Mesothelial cell of epicardium (in vitro differentiated cells): ENCODE results near the gene MAGED1. TPM values are rescaled to one million over a fixed set of nuclear protein-coding genes. Genes with fewer than 3 reads are reported as not detected.

ENCODE experiments used
- DNase-seq, 2 experiments: peaks; one replicate each; pipeline ENCODE4 v3.0.0; 2021; ENCODE audit warnings: low spot score in 2 of 2; ENCODE audit not compliant: unreplicated experiment in 2 of 2
- H3K27ac Mint-ChIP-seq: 2 replicates; pipeline ENCODE4 v1.8.0; 2021; ENCODE audit warnings: mixed read lengths
- H3K27me3 Mint-ChIP-seq: 2 replicates; pipeline ENCODE4 v1.8.0; 2021; ENCODE audit warnings: low read depth, mixed read lengths
- H3K36me3 Mint-ChIP-seq: 2 replicates; pipeline ENCODE4 v1.8.0; 2021; ENCODE audit warnings: mixed read lengths
- H3K4me1 Mint-ChIP-seq: 2 replicates; pipeline ENCODE4 v1.8.0; 2021; ENCODE audit warnings: mixed read lengths
- H3K4me3 Mint-ChIP-seq: 2 replicates; pipeline ENCODE4 v1.8.0; 2021; ENCODE audit warnings: mild to moderate bottlenecking, moderate library complexity, mixed read lengths
- H3K9me3 Mint-ChIP-seq: 2 replicates; pipeline ENCODE4 v1.8.0; 2021; ENCODE audit warnings: mixed read lengths
- total RNA-seq: library from RNA; stranded (reverse); gene quantifications from 3 replicates; pipeline ENCODE4 v1.2.1, GENCODE V29; 2021
- TF ChIP-seq, protein P1 (sequence below): fragments of 200-600 bp; sonication (generic); IDR thresholded peaks from one replicate; pipeline ENCODE4 v1.5.0; 2021; ENCODE audit warnings: antibody characterized with exemption; ENCODE audit not compliant: unreplicated experiment

Gene MAGED1
- total RNA-seq, 1 donor from 2014 or later: 363 TPM

DNA sequence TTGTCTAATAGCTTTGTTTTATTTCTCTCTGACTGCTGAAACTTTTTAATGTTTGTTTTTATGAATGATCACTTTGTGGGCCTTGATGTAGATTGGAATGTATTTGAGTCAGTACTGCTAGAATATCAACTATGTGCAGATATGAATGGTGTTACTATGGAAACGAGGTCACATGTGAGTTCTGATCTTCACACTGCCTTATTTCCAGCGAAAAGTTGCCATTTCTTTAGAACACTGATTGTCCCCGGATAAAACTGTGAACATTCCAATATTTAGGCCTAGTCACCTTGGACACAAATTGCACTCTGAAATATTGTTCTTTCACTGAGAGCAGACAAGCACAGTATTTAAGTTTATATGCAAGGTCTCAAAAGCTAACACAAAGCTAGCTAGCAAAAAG is 27.2 kb upstream of the MAGED1 start:
- Mint-ChIP-seq H3K27ac (no peak overlapping the region), H3K27me3 (no peaks in the 10 kb centered on the region), H3K4me1 (peaks cover 6% of the 10 kb centered on the region), H3K36me3 (peaks cover 16% of the 10 kb centered on the region), H3K9me3 (peaks cover 33% of the 10 kb centered on the region), H3K4me3 (no peak overlapping the region)
- TF ChIP-seq, protein P1, sequence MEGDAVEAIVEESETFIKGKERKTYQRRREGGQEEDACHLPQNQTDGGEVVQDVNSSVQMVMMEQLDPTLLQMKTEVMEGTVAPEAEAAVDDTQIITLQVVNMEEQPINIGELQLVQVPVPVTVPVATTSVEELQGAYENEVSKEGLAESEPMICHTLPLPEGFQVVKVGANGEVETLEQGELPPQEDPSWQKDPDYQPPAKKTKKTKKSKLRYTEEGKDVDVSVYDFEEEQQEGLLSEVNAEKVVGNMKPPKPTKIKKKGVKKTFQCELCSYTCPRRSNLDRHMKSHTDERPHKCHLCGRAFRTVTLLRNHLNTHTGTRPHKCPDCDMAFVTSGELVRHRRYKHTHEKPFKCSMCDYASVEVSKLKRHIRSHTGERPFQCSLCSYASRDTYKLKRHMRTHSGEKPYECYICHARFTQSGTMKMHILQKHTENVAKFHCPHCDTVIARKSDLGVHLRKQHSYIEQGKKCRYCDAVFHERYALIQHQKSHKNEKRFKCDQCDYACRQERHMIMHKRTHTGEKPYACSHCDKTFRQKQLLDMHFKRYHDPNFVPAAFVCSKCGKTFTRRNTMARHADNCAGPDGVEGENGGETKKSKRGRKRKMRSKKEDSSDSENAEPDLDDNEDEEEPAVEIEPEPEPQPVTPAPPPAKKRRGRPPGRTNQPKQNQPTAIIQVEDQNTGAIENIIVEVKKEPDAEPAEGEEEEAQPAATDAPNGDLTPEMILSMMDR: no peak
- DNase-seq: no peak

DNA sequence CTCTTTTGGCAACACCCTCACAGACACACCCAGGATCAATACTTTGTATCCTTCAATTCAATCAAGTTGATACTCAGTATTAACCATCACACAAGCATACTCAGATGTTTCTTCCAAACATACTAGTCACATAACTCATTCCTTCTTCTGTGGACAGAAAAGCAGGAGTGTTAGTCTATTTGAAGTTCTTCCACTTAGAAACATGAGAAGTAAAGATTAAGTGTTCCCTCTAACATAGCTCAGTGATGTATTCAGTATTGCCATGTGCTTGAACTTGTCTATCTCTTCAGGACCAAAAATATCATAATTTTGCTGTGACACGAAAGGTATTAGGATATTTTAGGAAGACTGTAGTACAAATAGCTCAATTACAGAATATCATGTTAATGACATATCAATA is 25.8 kb upstream of the MAGED1 start:
- Mint-ChIP-seq H3K9me3 (peaks cover 36% of the 10 kb centered on the region), H3K27ac (no peak overlapping the region), H3K27me3 (no peaks in the 10 kb centered on the region)

DNA sequence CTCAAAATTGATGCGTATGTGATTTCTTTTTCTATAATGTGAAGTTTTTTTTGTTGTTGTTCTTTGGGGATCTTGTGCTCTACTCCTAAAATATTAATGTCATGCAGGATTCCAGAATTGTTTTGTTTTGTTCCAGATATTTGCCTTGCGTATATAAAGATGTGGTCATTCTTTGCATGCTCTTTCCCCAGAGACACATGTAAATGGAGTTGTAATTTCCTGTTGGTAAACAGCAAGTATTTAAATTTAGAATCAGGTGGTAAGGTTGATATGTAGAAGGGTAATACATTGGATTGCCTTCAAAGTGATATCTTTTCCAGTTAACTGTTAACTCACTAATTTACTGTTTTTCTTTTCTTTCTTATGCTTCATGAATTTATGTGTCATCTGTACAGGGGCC is 23.1 kb upstream of the MAGED1 start:
- H3K9me3 Mint-ChIP-seq: peaks cover 34% of the 10 kb centered on the region
- DNase-seq: no peak
- TF ChIP-seq, protein P1: no peak
- peaks cover 5% of the 10 kb centered on the region for H3K36me3 Mint-ChIP-seq
- no peaks in the 10 kb centered on the region for H3K27me3 Mint-ChIP-seq
- H3K4me1 Mint-ChIP-seq: peaks cover 6% of the 10 kb centered on the region
- H3K4me3 Mint-ChIP-seq: no peak overlapping the region
- H3K27ac Mint-ChIP-seq: no peak overlapping the region

More for the DNA sequence above, 25.8 kb upstream of the MAGED1 start:
- Mint-ChIP-seq H3K4me3 (no peak overlapping the region), H3K4me1 (peaks cover 6% of the 10 kb centered on the region), H3K36me3 (peaks cover 18% of the 10 kb centered on the region)
- TF ChIP-seq, protein P1: no peak
- DNase-seq: no peak

DNA sequence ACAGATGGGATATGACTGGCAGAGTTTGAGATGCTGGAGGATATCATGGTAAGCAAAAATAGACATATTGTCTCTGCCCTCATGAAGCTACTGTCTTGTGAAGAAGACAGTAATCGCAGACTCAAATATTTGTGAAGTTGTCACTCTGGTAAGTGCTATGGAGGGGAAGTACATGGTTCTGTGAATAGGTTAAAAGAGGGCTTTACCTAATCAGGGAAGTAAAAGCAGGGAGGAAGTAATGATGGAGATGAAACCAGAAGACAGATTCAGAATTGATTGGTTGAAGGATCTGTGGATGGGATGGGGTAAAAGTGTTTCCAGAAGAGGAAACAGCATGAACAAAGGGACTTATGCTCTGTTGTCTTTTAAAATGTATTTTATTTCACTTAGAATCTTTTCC is 19.3 kb upstream of the MAGED1 start:
- no peaks in the 10 kb centered on the region for H3K27me3 Mint-ChIP-seq
- TF ChIP-seq, protein P1: no peak
- H3K4me1 Mint-ChIP-seq: no peaks in the 10 kb centered on the region
- no peak overlapping the region for H3K27ac Mint-ChIP-seq
- H3K9me3 Mint-ChIP-seq: peaks cover 33% of the 10 kb centered on the region
- DNase-seq: no peak
- peaks cover 7% of the 10 kb centered on the region for H3K36me3 Mint-ChIP-seq
- H3K4me3 Mint-ChIP-seq: no peak overlapping the region

DNA sequence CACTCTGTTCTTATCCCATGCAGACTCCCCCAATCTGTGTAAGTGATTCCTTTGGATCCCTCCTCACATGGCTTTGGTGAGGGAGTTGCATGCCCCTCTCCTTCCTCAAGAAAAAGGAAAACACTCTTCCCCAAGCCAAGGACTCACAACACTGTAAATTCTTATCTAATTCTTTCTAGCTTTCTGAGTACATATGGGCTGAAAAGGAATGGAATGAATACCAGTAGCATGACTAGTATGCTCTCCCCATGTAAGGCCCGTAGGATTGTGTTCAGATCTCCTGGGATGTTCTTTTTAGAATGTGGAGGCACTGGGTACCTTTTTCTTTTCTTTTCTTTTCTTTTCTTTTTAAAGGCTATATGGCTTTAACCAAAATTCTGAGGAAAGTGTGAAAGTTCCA is 17.0 kb upstream of the MAGED1 start:
- H3K4me3 Mint-ChIP-seq: no peak overlapping the region
- no peaks in the 10 kb centered on the region for H3K27me3 Mint-ChIP-seq
- peaks cover 12% of the 10 kb centered on the region for H3K36me3 Mint-ChIP-seq
- no peak for DNase-seq
- TF ChIP-seq, protein P1: no peak
- no peaks in the 10 kb centered on the region for H3K4me1 Mint-ChIP-seq
- H3K9me3 Mint-ChIP-seq: peaks cover 45% of the 10 kb centered on the region
- H3K27ac Mint-ChIP-seq: no peak overlapping the region

DNA sequence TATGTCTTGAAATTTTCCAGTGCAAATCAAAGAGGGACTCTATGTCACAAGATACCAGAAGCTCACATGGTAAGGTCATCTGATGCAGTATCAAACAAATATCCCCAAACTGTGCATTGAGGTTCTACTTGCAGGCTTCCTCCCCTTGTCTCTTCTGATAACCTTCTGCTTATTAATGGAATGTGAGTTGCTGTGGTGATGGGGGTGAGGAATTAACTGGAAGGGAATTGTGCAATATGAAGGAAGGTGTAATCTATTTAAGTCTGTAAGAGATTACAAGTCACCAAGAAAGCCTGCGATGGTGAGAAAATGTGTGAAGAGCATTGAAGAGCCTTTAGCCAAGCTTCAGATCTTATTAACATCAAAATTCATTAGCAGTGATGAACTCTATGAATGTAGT is 15.4 kb upstream of the MAGED1 start:
- H3K4me1 Mint-ChIP-seq: no peaks in the 10 kb centered on the region
- peaks cover 9% of the 10 kb centered on the region for H3K36me3 Mint-ChIP-seq
- no peak for DNase-seq
- TF ChIP-seq, protein P1: no peak
- H3K27ac Mint-ChIP-seq: no peak overlapping the region
- no peak overlapping the region for H3K4me3 Mint-ChIP-seq
- H3K9me3 Mint-ChIP-seq: peaks cover 46% of the 10 kb centered on the region
- H3K27me3 Mint-ChIP-seq: no peaks in the 10 kb centered on the region
